A673 (cell line): ENCODE measurements around the gene NUDT4B.
"Not testable (repeated sequence)": the region's sequence is repeated elsewhere in the genome, so short reads cannot be mapped to it uniquely, and the experiment has no call there.

Source experiments
- CTCF ChIP-seq: fragments of 300-800, 200-600 bp; sonication (generic); conservative IDR thresholded peaks from 2 replicates; pipeline ENCODE4 v1.5.1; 2017; ENCODE audit warnings: low read depth, mild to moderate bottlenecking, antibody characterized with exemption, low read length, moderate library complexity, mixed read lengths
- EZH2 ChIP-seq: fragments of 200-600 bp; sonication (generic); IDR thresholded peaks from 2 replicates; pipeline ENCODE4 v1.6.1; 2017; ENCODE audit warnings: borderline replicate concordance, low read depth, mild to moderate bottlenecking, mixed read lengths, antibody characterized with exemption, low read length; ENCODE audit not compliant: poor library complexity, severe bottlenecking

GRCh38 chr1:148761360-148761759, 12.8 kb downstream of the NUDT4B start:
- TF ChIP-seq CTCF, EZH2: not testable (repeated sequence)
